Breast epithelium (tissue), 3 donors: ENCODE data around the gene REEP1.

Experiments used
- CTCF ChIP-seq, 3 donors: fragments of 450-650 bp; IDR thresholded peaks; one replicate each; pipeline ENCODE4 v1.5.1; 2016 to 2017; ENCODE audit warnings: antibody characterized with exemption in 3 of 3, mild to moderate bottlenecking in 3 of 3, moderate library complexity in 3 of 3
- POLR2AphosphoS5 ChIP-seq, 3 donors: sonication (generic); formaldehyde crosslinking; IDR thresholded peaks; one replicate each; pipeline ENCODE4 v1.6.1; 2017; ENCODE audit warnings: antibody characterized with exemption in 3 of 3

- TF ChIP-seq CTCF (IDR thresholded peaks at IDR 0.05) (no peak), POLR2AphosphoS5 (IDR thresholded peaks at IDR 0.05) (no peak)
Observed at GRCh38 chr2:86172610-86173009, 164.8 kb downstream of the REEP1 start.
